ENCODE results near the gene DGKZ. TPM values are rescaled to one million over a fixed set of nuclear protein-coding genes. Genes with fewer than 3 reads are reported as not detected.
A peak's percentile ranks its signal among the peaks of the same experiment; 100 is the strongest.

Gene DGKZ
- total and polyA plus RNA-seq, 8 donors = 24.0 to 405 (median 61.7) TPM

DNA sequence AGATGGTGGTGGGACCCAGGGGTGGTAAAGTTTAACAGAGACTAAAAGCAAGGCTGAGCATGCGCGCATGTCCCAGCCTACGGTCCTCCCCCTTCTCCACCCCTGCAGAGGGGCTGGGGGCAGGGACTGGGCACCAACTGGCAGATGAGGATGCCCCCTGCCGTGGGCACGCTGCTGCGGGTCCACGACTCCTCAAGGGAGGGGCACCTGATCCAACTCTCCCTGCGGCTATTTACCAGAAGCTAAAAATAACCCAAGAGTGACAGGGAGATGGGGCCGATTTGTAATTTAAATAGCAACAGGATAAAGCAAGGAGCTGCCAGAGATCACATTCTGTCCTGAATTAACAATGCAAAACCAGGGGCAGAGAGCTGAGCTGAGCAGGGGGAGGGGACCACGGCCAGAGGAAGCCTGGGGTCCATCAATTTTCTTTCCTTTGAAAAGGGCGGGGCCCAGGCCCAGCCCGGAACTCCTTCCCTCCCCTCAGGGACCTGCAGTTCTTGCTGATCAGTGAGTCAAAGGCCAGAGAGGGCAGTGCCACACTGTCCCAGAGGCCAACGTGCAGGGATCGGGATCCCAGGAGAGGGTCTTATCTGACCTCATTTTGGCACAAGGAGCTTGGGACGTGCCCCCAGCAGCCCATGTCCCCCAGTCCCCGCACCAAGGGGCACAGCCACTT lies 8.1 kb upstream of the DGKZ start:
- TF ChIP-seq POLR2AphosphoS5 (IDR thresholded peaks at IDR 0.05) (no peak), EP300 (IDR thresholded peaks at IDR 0.05) (no peak), POLR2A (IDR thresholded peaks at IDR 0.05) (no peak)
- TF ChIP-seq, protein P1, sequence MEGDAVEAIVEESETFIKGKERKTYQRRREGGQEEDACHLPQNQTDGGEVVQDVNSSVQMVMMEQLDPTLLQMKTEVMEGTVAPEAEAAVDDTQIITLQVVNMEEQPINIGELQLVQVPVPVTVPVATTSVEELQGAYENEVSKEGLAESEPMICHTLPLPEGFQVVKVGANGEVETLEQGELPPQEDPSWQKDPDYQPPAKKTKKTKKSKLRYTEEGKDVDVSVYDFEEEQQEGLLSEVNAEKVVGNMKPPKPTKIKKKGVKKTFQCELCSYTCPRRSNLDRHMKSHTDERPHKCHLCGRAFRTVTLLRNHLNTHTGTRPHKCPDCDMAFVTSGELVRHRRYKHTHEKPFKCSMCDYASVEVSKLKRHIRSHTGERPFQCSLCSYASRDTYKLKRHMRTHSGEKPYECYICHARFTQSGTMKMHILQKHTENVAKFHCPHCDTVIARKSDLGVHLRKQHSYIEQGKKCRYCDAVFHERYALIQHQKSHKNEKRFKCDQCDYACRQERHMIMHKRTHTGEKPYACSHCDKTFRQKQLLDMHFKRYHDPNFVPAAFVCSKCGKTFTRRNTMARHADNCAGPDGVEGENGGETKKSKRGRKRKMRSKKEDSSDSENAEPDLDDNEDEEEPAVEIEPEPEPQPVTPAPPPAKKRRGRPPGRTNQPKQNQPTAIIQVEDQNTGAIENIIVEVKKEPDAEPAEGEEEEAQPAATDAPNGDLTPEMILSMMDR (IDR thresholded peaks at IDR 0.05) = no peak
- Histone ChIP-seq H3K4me3 (peak overlapping the region in 3 of 4 donors; percentile 5 to 23 (median 11)), H3K4me1 (peaks cover 13 to 42% (median 25%) of the 10 kb centered on the region in 4 donors), H3K36me3 (no peaks in the 10 kb centered on the region), H3K9me3 (no peaks in the 10 kb centered on the region), H3K27ac (peak overlapping the region in 4 of 5 donors; percentile 49 to 62 (median 52)), H3K27me3 (peaks cover 0 to 6% (median 5%) of the 10 kb centered on the region in 3 donors)
- DNase-seq = no peak
- intact Hi-C loops (cut with DNase I; ENCODE audit: low total_unique reads) = no loop called here
- WGBS, 5 donors = 26 to 40% (median 31%) methylated on average over 15 to 16 of the region's 16 CpGs

DNA sequence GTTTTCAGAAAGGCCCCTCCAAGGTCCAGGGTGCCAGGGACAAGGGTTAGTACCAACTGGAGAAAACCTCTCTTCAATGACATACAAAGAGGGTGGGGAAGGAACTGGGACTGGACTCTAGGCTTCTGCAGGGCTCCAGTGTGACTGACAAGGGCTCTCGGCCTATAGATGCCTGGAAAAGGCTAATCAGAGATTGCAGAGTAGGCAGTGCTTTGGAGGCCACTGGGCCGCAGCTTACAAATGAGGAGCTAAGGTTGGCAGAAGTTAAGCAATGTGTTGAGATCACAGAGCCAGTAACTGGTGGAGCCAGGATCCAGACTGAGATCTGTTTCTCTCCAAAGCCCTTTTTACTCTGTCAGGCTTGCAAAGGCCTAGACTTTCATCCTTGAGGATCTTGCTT lies 7.4 kb upstream of the DGKZ start:
- no peak for DNase-seq
- WGBS, 5 donors = 68 to 83% (median 73%) methylated on average over 2 of the region's 2 CpGs
- TF ChIP-seq POLR2AphosphoS5 (IDR thresholded peaks at IDR 0.05) (no peak), POLR2A (IDR thresholded peaks at IDR 0.05) (no peak), EP300 (IDR thresholded peaks at IDR 0.05) (no peak)
- TF ChIP-seq, protein P1 (IDR thresholded peaks at IDR 0.05) = no peak

DNA sequence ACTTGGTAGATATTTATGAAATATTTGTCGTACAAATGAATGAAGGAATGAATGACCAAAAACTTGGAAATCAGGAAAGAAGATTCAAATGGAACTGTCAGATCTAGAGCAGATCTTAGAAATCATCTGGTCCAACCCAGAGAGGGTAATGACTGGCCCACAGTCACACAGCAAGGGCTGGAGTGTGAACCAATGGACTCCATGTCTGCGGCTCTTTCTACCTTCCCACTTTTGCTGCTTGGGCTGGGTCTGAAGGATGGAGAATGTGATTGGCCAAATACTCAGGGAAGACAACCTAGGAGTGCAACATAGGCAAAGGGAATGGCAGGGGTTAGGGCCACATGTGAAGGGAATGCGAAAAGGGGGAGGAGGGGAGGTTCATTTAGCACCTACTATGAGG lies 5.8 kb upstream of the DGKZ start:
- Histone ChIP-seq H3K9me3 (no peaks in the 10 kb centered on the region), H3K27me3 (no peaks in the 10 kb centered on the region), H3K27ac (peak overlapping the region in 2 of 5 donors; percentile 25 to 41), H3K36me3 (no peaks in the 10 kb centered on the region), H3K4me3 (no peak overlapping the region), H3K4me1 (peaks cover 13 to 49% (median 28%) of the 10 kb centered on the region in 4 donors)
- no peak for TF ChIP-seq POLR2AphosphoS5 (IDR thresholded peaks at IDR 0.05)
- no peak for TF ChIP-seq EP300 (IDR thresholded peaks at IDR 0.05)
- TF ChIP-seq POLR2A (IDR thresholded peaks at IDR 0.05) = no peak
- TF ChIP-seq, protein P1 (IDR thresholded peaks at IDR 0.05) = no peak
- intact Hi-C loops (cut with DNase I; ENCODE audit: low total_unique reads) = no loop called here
- DNase-seq = no peak
- 89 to 99% (median 93%) methylated on average over 3 of the region's 3 CpGs for WGBS, 5 donors

More for the DNA sequence above, 7.4 kb upstream of the DGKZ start:
- H3K4me3 ChIP-seq = no peak overlapping the region
- H3K27ac ChIP-seq = peak overlapping the region in 2 of 5 donors; percentile 50 to 62
- H3K36me3 ChIP-seq = no peaks in the 10 kb centered on the region
- H3K27me3 ChIP-seq = no peaks in the 10 kb centered on the region
- intact Hi-C loops (cut with DNase I; ENCODE audit: low total_unique reads) = no loop called here
- H3K4me1 ChIP-seq = peaks cover 13 to 42% (median 25%) of the 10 kb centered on the region in 4 donors
- H3K9me3 ChIP-seq = no peaks in the 10 kb centered on the region

DNA sequence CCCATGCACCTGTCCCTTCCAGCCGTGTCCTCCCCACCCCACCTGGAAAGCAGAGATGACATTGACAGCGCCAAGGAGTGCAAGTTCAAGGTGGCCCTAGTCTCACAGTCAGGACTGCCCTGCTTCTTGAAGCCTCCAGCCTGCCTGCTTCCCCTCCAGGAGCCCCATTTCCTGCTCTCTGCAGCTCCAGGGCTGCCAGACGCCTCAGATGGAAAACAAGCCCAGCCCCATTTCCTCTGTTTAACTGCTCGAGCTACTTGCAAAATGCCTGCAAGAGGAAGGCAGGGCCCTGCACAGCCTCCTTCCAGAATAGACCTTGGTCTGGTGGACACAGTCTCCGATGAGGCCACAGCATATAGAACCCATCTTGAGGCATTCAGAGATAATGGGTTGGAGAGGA lies 5.0 kb upstream of the DGKZ start:
- WGBS, 5 donors = 32 to 54% (median 42%) methylated on average over 4 to 5 of the region's 5 CpGs
- TF ChIP-seq EP300 (IDR thresholded peaks at IDR 0.05) (no peak), POLR2A (IDR thresholded peaks at IDR 0.05) (no peak), POLR2AphosphoS5 (IDR thresholded peaks at IDR 0.05) (no peak)
- TF ChIP-seq, protein P1 (IDR thresholded peaks at IDR 0.05) = no peak
- H3K27ac ChIP-seq = peak overlapping the region in 2 of 5 donors; percentile 25 to 41

More for the DNA sequence above, 5.0 kb upstream of the DGKZ start:
- no peaks in the 10 kb centered on the region for H3K36me3 ChIP-seq
- DNase-seq = peak in 1 of 2 donors; percentile 83
- H3K9me3 ChIP-seq = no peaks in the 10 kb centered on the region
- intact Hi-C loops (cut with DNase I; ENCODE audit: low total_unique reads) = no loop called here
- no peaks in the 10 kb centered on the region for H3K27me3 ChIP-seq
- H3K4me1 ChIP-seq = peaks cover 18 to 51% (median 34%) of the 10 kb centered on the region in 4 donors
- H3K4me3 ChIP-seq = no peak overlapping the region

All from stomach (tissue), 9 donors.